K562 (cell line): ENCODE data around the gene DKK3. TPM values are rescaled to one million over a fixed set of nuclear protein-coding genes. Genes with fewer than 3 reads are reported as not detected.
A peak's percentile ranks its signal among the peaks of the same experiment; 100 is the strongest.

Experiments
- ATAC-seq: fragments of 200-7000 bp; cut with Tn5 transposase; 3 replicates; pipeline ENCODE4 v1.9.1; 2020; ENCODE audit warnings: moderate library complexity
- BruUV-seq: library from RNA; stranded (reverse); fragments of 400-500 nt; replicated peaks from 2 replicates; lab custom pipeline; 2021; lab: Mats Ljungman, UMichigan
- CTCF ChIA-PET: fragments of 300-600 bp; formaldehyde crosslinking; extraction: SDS; loops from one replicate; lab custom pipeline; 2021; ENCODE audit warnings: low intra/inter-chr PET ratio; lab: Yijun Ruan, JAX
- POLR2A ChIA-PET: fragments of 300-600, 350-650 bp; sonication (Branson Sonifier 250); formaldehyde crosslinking; extraction: SDS; loops from one replicate; lab custom pipeline; 2021; ENCODE audit warnings: antibody characterized with exemption, inconsistent platforms; lab: Yijun Ruan, JAX
- DNase-seq, 4 experiments: peaks; one replicate each; pipeline versions ENCODE4 v3.0.0 to v3.0.0-alpha.2; 2011 to 2018; ENCODE audit warnings: low spot score in 3 of 4, mixed read lengths in 3 of 4; ENCODE audit errors: extremely low read depth in 1 of 4
- FAIRE-seq: peaks from 2 replicates; lab custom pipeline; 2011; peaks lifted over from hg19 to GRCh38; lab: Jason Lieb, UNC
- H2AFZ ChIP-seq: 2 replicates; pipeline ENCODE4 v1.6.0; 2011; ENCODE audit warnings: low read depth, low read length, control low read depth, inconsistent platforms
- H3K27ac ChIP-seq: fragments of 200-600 bp; 3 replicates; pipeline ENCODE4 v1.8.0; 2011; ENCODE audit warnings: low read depth, mild to moderate bottlenecking, control low read depth, inconsistent platforms, low read length, moderate library complexity, mixed read lengths; ENCODE audit errors: extremely low read depth
- H3K27me3 ChIP-seq, 2 experiments: fragments of 300-600 bp in 1 of 2; 2 replicates in 1 of 2; 3 replicates in 1 of 2; pipeline versions ENCODE4 v1.6.0 to v1.8.0; 2011; ENCODE audit warnings: inconsistent platforms in 2 of 2, low read length in 2 of 2, mild to moderate bottlenecking in 1 of 2, mixed read lengths in 1 of 2, moderate library complexity in 1 of 2; ENCODE audit not compliant: control insufficient read depth in 2 of 2, insufficient read depth in 2 of 2
- H3K36me3 ChIP-seq: fragments of 300-600 bp; 3 replicates; pipeline ENCODE4 v1.8.0; 2011; ENCODE audit warnings: mild to moderate bottlenecking, low read length, inconsistent platforms; ENCODE audit not compliant: control insufficient read depth, insufficient read depth
- H3K4me1 ChIP-seq, 2 experiments: fragments of 200-600 bp in 1 of 2; replicated peaks in 1 of 2; 2 replicates in 1 of 2; 3 replicates in 1 of 2; pipeline versions ENCODE4 v1.5.1 to v1.8.0; 2011; ENCODE audit warnings: inconsistent platforms in 2 of 2, low read length in 2 of 2, mild to moderate bottlenecking in 1 of 2, mixed read lengths in 1 of 2, moderate library complexity in 1 of 2; ENCODE audit not compliant: control insufficient read depth in 2 of 2, insufficient read depth in 2 of 2
- H3K4me2 ChIP-seq: 2 replicates; pipeline ENCODE4 v1.6.1; 2011; ENCODE audit warnings: low read length, control low read depth, inconsistent platforms, mixed read lengths; ENCODE audit not compliant: insufficient read depth
- H3K4me3 ChIP-seq: fragments of 200-600 bp; sonication (generic), shearing (Covaris generic); 2 replicates; pipeline ENCODE4 v1.5.1; 2016; ENCODE audit warnings: control low read depth, inconsistent platforms
- H3K79me2 ChIP-seq: fragments of 200-600 bp; 3 replicates; pipeline ENCODE4 v1.8.0; 2011; ENCODE audit warnings: low read length, inconsistent platforms; ENCODE audit not compliant: control insufficient read depth, insufficient read depth
- H3K9ac ChIP-seq, 2 experiments: 2 replicates each; pipeline versions ENCODE4 v1.6.0 to v1.6.1; 2011; ENCODE audit warnings: low read depth in 2 of 2, low read length in 2 of 2, control low read depth in 1 of 2, inconsistent platforms in 1 of 2, mild to moderate bottlenecking in 1 of 2, mixed read lengths in 1 of 2; ENCODE audit not compliant: insufficient read depth in 1 of 2
- H3K9me1 ChIP-seq: one replicate; pipeline ENCODE4 v1.6.0; 2011; ENCODE audit warnings: inconsistent platforms, mild to moderate bottlenecking, low read length, moderate library complexity; ENCODE audit not compliant: control insufficient read depth, insufficient read depth
- H3K9me3 ChIP-seq: replicated peaks from 2 replicates; pipeline ENCODE4 v1.5.1; 2011; ENCODE audit warnings: low read depth, low read length, inconsistent platforms; ENCODE audit not compliant: control insufficient read depth, insufficient read depth
- H4K20me1 ChIP-seq: replicated peaks from 2 replicates; pipeline ENCODE4 v1.6.1; 2011; ENCODE audit warnings: low read length, inconsistent platforms, mixed read lengths; ENCODE audit not compliant: control insufficient read depth, insufficient read depth
- BCOR ChIP-seq: fragments of 450-650 bp; IDR thresholded peaks from 2 replicates; pipeline ENCODE4 v1.6.1; 2016
- C11orf30 ChIP-seq: fragments of 450-650 bp; IDR thresholded peaks from 2 replicates; pipeline ENCODE4 v1.6.1; 2016; ENCODE audit warnings: low read depth, mild to moderate bottlenecking
- EGR1 ChIP-seq: fragments of 450-650 bp; conservative IDR thresholded peaks from 2 replicates; pipeline ENCODE4 v1.6.1; 2017; ENCODE audit warnings: mild to moderate bottlenecking
- EP400 ChIP-seq: fragments of 450-650 bp; IDR thresholded peaks from 2 replicates; pipeline ENCODE4 v1.6.1; 2017; ENCODE audit warnings: antibody characterized with exemption, mild to moderate bottlenecking, moderate library complexity
- KDM1A ChIP-seq, 2 experiments: fragments of 450-650 bp; IDR thresholded peaks; 2 replicates each; pipeline ENCODE4 v1.6.1; 2016; ENCODE audit warnings: mild to moderate bottlenecking in 2 of 2
- NFIC ChIP-seq: fragments of 450-650 bp; IDR thresholded peaks from 2 replicates; pipeline ENCODE4 v1.6.1; 2017; ENCODE audit warnings: mild to moderate bottlenecking, inconsistent platforms
- POLR3A ChIP-seq: IDR thresholded peaks from 2 replicates; pipeline ENCODE4 v1.6.1; 2011; ENCODE audit warnings: borderline replicate concordance, mild to moderate bottlenecking, moderate library complexity; ENCODE audit not compliant: insufficient read length, insufficient read depth; ENCODE audit errors: extremely low read depth
- RBM25 ChIP-seq: fragments of 200-400 bp; formaldehyde crosslinking; IDR thresholded peaks from 2 replicates; pipeline ENCODE4 v1.6.1; 2018; ENCODE audit warnings: low read length, low read depth, moderate library complexity; ENCODE audit not compliant: severe bottlenecking
- ZNF282 ChIP-seq: sonication (generic); formaldehyde crosslinking; IDR thresholded peaks from 2 replicates; pipeline ENCODE4 v1.8.1; 2023; ENCODE audit warnings: missing genetic modification reagents
- ZNF77 ChIP-seq: fragments of 250-450 bp; sonication (Bioruptor Pico); IDR thresholded peaks from 2 replicates; pipeline ENCODE4 v1.5.0; 2020
- WGBS: fragments of 100-300 bp; shearing (Covaris generic); methylation state at CpG from one replicate; pipeline ENCODE4 v1.1.6; 2016; ENCODE audit warnings: low coverage, mixed read lengths; ENCODE audit not compliant: insufficient coverage; ENCODE audit errors: missing lambda C conversion rate; 5-methylcytosine and 5-hydroxymethylcytosine counted together
- in situ Hi-C: fragments of 300-500 bp; cut with MboI; formaldehyde crosslinking; loops from 4 replicates; pipeline ENCODE4 v1.15.0; 2018; ENCODE audit warnings: inconsistent platforms, mixed read lengths
- intact Hi-C: fragments of 100-400 bp; cut with micrococcal nuclease; formaldehyde crosslinking; loops from 2 replicates; pipeline ENCODE4 v1.14.2; 2022
- polyA plus RNA-seq, 8 experiments: library from polyadenylated mRNA; depleted of rRNA in 4 of 8; stranded (reverse) in 5 of 8; unstranded in 3 of 8; fragments of >200 nt; fragmentation: Nextera tagmentation in 2 of 8; fragmentation: Illumina TruSeq in 1 of 8; extraction: Ambion mirVana in 2 of 8; extraction: Trizol in 1 of 8; gene quantifications; 2 replicates each; pipeline versions ENCODE4 v1.2.1 to v1.2.3, GENCODE V29; 2011 to 2014; ENCODE audit warnings: inconsistent platforms in 1 of 8, missing spikeins in 1 of 8
- total RNA-seq, 7 experiments: library from RNA; depleted of rRNA in 6 of 7; stranded (reverse); fragments of >200 nt in 6 of 7; fragmentation: Illumina TruSeq in 2 of 7; extraction: Trizol in 2 of 7; gene quantifications; 2 replicates each; pipeline versions ENCODE4 v1.2.1 to v1.2.3, GENCODE V29; 2011 to 2021; ENCODE audit warnings: low replicate concordance in 1 of 7
- TF ChIP-seq, protein P1 (sequence below): fragments of 250-450 bp; sonication (Bioruptor Pico); IDR thresholded peaks from 2 replicates; pipeline ENCODE4 v1.4.0; 2020; ENCODE audit warnings: mild to moderate bottlenecking, moderate library complexity, borderline replicate concordance
- TF ChIP-seq, protein P2 (sequence below), 2 experiments: fragments of 150-350 bp in 1 of 2; IDR thresholded peaks; 2 replicates each; pipeline ENCODE4 v1.6.1; 2012 to 2016; ENCODE audit warnings: low read depth in 2 of 2, low read length in 2 of 2, mild to moderate bottlenecking in 1 of 2, moderate library complexity in 1 of 2

The DKK3 gene
- total and polyA plus RNA-seq, 9 of the 15 experiments (the other 6 are each of a cell fraction or from before 2014, with no cell fraction given), result 0.14 to 0.85 (median 0.38) TPM; not detected in 6

- DNase-seq (no peak), FAIRE-seq (no peak), ATAC-seq (no peak)
- Histone ChIP-seq H3K9ac (no peak overlapping the region), H4K20me1 (no peaks in the 10 kb centered on the region; the same call in 1 of the 2 replicates), H3K4me1 (no peaks in the 10 kb centered on the region; a peak in 1 of 5 replicates), H2AFZ (no peak overlapping the region), H3K9me1 (no peaks in the 10 kb centered on the region), H3K36me3 (no peaks in the 10 kb centered on the region), H3K79me2 (no peaks in the 10 kb centered on the region), H3K4me2 (no peak overlapping the region), H3K4me3 (no peak overlapping the region), H3K27ac (no peak overlapping the region), H3K9me3 (no peaks in the 10 kb centered on the region; the same call in 1 of the 2 replicates), H3K27me3 (peaks cover 15 to 30% of the 10 kb centered on the region in 2 experiments; a peak in 4 of 5 replicates)
- intact Hi-C loops, result loop anchor here (5.0 kb wide), 1 partner anchor 52 kb away; no protein-coding TSS in a partner anchor
- ChIA-PET POLR2A (interaction anchor here (0.6 to 1.6 kb wide), 3 partner anchors 11 to 96 kb away, joined by 3 to 5 read pairs (median 5); no protein-coding TSS in a partner anchor), CTCF (interaction anchor here (0.6 kb wide), 1 partner anchor 28 kb away, joined by 3 read pairs; no protein-coding TSS in a partner anchor)
- TF ChIP-seq NFIC (peak; percentile 81), C11orf30 (no peak), BCOR (peak; percentile 67; the same call in 1 of the 2 replicates), EP400 (no peak), EGR1 (no peak), ZNF77 (CRISPR knock-in tag) (no peak), POLR3A (no peak), RBM25 (peak; percentile 83), KDM1A (IDR thresholded peaks at IDR 0.05) (0 out of 4 replicates have a peak, but pooled peaks of 1 of the 2 experiments have one; percentile 13), ZNF282 (CRISPR knock-in tag) (no peak)
- TF ChIP-seq, protein P1, sequence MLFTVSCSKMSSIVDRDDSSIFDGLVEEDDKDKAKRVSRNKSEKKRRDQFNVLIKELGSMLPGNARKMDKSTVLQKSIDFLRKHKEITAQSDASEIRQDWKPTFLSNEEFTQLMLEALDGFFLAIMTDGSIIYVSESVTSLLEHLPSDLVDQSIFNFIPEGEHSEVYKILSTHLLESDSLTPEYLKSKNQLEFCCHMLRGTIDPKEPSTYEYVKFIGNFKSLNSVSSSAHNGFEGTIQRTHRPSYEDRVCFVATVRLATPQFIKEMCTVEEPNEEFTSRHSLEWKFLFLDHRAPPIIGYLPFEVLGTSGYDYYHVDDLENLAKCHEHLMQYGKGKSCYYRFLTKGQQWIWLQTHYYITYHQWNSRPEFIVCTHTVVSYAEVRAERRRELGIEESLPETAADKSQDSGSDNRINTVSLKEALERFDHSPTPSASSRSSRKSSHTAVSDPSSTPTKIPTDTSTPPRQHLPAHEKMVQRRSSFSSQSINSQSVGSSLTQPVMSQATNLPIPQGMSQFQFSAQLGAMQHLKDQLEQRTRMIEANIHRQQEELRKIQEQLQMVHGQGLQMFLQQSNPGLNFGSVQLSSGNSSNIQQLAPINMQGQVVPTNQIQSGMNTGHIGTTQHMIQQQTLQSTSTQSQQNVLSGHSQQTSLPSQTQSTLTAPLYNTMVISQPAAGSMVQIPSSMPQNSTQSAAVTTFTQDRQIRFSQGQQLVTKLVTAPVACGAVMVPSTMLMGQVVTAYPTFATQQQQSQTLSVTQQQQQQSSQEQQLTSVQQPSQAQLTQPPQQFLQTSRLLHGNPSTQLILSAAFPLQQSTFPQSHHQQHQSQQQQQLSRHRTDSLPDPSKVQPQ (CRISPR knock-in tag), result no peak
- TF ChIP-seq, protein P2, sequence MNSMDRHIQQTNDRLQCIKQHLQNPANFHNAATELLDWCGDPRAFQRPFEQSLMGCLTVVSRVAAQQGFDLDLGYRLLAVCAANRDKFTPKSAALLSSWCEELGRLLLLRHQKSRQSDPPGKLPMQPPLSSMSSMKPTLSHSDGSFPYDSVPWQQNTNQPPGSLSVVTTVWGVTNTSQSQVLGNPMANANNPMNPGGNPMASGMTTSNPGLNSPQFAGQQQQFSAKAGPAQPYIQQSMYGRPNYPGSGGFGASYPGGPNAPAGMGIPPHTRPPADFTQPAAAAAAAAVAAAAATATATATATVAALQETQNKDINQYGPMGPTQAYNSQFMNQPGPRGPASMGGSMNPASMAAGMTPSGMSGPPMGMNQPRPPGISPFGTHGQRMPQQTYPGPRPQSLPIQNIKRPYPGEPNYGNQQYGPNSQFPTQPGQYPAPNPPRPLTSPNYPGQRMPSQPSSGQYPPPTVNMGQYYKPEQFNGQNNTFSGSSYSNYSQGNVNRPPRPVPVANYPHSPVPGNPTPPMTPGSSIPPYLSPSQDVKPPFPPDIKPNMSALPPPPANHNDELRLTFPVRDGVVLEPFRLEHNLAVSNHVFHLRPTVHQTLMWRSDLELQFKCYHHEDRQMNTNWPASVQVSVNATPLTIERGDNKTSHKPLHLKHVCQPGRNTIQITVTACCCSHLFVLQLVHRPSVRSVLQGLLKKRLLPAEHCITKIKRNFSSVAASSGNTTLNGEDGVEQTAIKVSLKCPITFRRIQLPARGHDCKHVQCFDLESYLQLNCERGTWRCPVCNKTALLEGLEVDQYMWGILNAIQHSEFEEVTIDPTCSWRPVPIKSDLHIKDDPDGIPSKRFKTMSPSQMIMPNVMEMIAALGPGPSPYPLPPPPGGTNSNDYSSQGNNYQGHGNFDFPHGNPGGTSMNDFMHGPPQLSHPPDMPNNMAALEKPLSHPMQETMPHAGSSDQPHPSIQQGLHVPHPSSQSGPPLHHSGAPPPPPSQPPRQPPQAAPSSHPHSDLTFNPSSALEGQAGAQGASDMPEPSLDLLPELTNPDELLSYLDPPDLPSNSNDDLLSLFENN (IDR thresholded peaks at IDR 0.05; ENCODE audit: low read depth in 2 of 2, low read length in 2 of 2), result no peak
- in situ Hi-C loops, result no loop called here
- 4% methylated on average over 8 of the region's 8 CpGs for WGBS
- BruUV-seq, result no TSS peak
These were observed 18.4 kb downstream of the DKK3 start for GRCh38 chr11:11989774-11990744.
